Activated T-cell treated with anti-CD3 and anti-CD28 coated beads for 4 hours (primary cell): Measurements from ENCODE around the gene SCAMP5.
A peak's percentile ranks its signal among the peaks of the same experiment; 100 is the strongest.

Experiments used
- DNase-seq: peaks from one replicate; pipeline ENCODE4 v3.0.0-alpha.2; 2020

SCAMP5 gene

DNA sequence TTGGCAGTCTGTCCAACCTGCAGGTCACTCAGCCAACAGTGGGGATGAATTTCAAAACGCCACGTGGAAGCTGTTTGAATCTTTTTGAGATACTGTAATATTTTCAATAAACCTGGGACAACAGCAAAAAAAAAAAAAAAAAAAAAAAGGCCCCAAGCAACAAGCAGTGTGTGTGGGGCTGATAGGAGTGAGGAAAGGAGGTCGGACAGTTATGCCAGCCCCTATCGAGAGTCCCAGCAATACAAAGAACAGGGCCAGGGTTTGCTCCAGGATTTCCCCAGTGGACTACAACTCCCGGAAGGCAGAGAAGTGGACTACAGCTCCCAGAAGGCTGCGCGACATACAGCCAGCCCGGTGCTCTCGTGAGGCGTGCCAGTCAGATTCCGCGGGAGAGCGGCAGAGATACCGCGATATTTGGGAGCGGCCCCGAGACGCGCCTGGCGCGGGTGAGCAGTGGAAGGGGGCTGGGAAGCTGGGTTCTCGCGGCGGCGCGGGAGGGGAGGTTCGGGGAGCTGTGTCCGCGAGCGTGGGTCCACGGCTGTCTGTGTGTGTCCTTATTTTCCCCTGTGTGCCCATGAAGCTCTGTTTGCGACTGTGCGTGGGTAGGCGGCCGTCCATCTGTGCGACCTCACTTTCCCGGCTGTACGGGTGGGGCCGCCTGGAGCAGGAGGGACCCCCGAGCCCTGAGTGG lies 28.0 kb downstream of the SCAMP5 start, which contains the start of gene PPCDC:
TSS of gene PPCDC (plus strand) at position 410 of the 691 bp plus-strand sequence. CDS start 4,729 bp downstream, outside the sequence.
- DNase-seq, result peak; percentile 87

DNA sequence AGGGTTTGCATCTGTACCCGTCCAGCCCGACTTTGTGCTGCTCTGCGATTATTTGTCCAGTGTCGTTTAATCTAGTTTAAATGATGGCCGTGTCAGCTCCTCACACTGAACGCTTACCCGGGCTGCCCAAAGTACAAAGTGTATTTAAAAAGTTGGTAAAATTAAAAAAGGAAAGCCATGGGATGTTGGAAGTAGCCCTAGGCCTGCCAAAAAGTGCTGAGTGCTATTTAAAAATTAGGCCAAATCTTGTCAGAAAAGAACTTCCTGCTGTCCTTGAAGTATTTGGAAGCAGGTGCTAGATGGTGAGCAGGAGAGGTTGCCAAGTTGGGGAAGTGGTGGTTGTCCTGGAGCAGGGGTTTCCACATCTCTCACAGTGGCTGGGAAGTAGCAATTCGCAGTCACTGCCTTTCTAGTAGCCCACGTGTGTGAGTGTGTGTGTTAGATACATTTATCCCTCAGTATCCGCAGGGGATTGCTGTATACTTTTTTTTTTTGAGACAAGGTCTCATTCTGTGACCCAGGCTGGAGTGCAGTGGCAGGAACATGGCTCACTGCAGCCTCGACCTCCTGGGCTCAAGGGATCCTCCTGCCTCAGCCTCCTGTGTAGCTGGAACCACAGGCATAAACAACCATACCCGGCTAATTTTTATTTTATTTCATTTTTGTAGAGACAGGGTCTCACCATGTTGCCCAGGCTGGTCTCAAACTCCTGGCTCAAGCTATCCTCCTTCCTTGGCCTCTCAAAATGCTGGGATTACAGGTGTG lies 28.7 kb downstream of the SCAMP5 start:
- no peak for DNase-seq

GRCh38 chr15:75025107-75025506 lies 29.7 kb downstream of the SCAMP5 start:
- DNase-seq, result no peak

DNA sequence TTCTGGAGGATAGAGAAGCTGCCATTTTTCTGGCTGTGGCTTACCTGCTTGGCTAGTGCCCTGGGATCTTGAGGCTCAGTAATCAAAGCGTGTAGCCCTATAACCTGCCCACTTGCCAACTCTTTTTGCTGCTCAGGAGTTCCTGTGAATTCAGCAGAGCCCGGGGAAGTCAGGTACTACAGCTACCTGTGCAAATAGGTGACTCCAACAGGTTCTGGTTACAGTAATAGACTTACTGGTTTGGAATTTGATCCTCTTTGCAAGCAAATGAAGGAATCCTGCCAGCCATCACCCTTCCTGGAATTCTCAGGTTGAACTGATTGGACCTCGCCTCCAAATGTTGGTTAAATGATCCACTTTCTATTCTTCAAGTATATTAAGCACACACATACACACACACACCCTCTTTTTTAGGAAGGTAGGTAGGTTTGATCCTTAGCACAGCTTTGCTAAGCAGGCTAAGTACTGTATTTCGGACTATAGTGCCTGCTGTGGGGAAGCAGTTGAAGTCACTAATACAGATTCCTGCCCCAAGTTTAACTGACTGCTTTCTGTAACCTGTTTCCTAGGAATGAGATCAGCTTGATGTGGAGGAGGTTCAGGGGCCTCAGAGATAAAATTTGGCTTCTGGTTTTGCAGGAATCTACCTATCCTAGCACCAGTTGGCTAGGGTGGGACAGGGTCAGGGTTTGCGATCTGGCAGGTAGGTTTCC lies 30.3 kb downstream of the SCAMP5 start:
- DNase-seq, result no peak

- DNase-seq, result no peak
These were observed 32.2 kb downstream of the SCAMP5 start for GRCh38 chr15:75027551-75027950.

- DNase-seq, result no peak
These were observed 33.6 kb downstream of the SCAMP5 start for GRCh38 chr15:75028991-75029377.

DNA sequence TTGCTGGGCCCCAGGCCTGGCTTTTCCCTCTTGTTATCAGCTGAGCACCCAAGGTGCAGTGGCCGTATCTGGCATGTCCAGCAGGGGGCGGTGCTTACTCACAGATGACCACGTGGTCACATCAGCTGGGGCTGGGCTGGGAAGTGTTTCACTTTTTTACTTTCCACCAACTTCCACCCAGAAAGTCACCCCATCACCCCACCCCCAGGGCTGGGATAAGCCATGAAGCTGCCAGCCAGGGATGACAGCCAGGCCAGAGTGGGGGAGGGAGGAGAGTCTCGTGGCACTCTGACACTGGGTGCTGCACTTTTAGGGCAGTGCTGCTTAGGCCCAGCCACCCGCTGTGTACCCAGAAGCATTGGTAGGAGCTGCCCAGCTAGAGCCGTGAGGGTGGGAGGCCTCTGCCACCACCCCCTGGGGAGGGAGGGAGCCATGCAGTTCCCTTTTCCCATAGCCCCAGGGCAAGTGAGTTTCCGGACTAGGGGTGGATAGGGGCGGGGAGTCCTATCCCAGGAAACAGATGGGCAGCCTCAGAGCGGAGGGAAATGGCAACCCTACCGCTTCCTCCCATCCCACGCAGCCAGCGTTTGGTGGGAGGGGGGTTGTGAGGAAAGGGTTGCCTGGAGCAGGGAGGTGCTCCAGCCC lies 34.1 kb downstream of the SCAMP5 start:
- DNase-seq, result peak; percentile 90

DNA sequence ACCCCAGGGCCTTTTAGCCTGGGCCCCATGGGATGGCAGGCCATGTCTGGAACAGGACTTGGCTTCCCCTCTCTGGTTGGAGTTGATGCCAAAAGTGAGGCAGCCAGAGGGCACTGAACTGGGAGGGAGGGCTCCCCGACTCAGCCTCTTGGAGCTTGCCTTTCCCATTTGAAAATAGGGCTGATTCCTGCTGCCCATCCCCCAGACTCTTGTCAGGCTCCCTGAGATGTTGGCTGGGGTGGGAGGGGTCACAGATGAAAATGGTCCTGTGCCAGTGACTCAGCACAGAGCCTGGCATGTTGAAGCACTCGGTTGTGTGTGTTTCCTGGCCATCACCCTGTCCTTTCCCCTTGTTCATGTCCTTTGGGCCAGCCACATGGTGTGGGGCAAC lies 34.7 kb downstream of the SCAMP5 start:
- DNase-seq, result no peak

- DNase-seq, result no peak
These were observed 35.1 kb downstream of the SCAMP5 start for GRCh38 chr15:75030424-75030823.

GRCh38 chr15:75031848-75032247 lies 36.5 kb downstream of the SCAMP5 start:
- DNase-seq, result no peak

DNA sequence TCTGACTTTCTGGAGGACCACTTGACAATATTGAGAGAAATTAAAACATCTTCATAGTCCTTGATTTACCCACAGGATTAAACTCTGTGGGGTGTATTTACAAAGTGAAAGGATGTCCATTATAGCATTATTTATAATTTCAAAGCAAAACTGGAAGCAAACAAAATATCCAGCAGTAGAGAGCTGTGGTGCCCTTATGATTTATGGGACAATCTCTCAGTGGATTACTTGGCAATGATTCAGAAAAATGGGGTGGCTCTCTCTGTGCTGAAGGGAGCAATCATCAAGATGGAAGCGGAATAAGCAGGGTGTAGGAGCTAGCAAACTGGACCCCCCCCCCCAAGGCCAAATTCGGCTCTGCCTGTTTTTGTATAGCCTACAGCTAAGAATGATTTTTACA lies 37.0 kb downstream of the SCAMP5 start:
- DNase-seq, result no peak

DNA sequence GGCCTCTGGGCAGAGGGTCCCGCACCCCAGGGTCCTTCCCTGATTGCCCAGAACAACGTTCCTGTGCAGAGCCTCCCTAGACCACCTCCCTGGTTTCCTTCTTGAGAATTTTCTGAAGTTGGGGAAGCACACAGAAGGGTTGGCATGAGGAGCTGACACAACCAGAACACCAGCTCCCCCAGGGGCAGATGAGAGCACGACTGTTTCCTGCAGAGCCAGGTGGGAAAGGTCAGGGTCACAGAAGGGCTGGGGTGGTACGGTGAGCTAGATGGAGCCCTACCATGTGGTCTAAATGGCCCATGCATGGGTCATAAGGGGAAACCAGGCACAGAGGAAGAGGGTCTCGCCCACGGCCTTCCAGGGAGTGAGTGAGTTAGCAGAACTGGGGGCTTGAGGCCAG lies 38.4 kb downstream of the SCAMP5 start:
- DNase-seq, result no peak

DNA sequence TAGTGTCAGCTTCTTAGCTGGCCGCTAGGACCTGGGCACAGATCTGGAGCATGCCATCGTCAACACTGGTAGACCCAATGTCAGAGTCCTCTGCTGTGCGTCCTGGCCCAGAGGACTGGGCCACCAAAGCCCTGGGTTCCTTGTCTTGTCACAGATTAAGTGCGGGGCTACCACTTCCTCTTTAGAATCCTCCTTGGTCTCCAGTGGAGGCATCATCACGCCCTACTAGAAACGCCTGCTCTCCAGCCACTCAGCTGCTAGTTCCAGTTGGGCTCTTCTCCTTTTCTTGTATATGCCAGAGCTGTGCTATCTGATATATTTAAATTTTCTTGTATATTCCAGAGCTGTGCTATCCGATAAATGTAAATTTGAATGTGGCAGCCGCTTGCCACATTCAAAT lies 39.3 kb downstream of the SCAMP5 start:
- no peak for DNase-seq

DNA sequence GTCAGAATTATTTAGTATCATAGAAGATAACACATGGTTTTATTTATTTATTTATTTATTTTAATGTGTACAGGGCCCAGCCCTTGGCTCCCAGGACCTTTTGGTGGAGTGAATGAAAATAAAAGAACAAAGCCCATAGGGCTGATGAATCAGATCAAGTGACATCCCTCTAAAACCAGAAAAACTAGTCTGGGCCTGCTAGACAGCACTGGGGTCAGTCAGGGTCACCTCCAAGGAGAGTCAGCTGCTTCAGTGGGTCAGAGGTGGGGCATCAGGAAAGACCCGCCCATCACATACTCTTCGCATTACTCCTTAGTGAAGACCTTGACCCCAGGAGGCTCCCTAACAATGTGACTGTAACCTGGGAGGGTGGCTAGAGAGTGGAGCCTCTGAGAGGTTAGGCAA lies 40.9 kb downstream of the SCAMP5 start:
- DNase-seq, result no peak

DNA sequence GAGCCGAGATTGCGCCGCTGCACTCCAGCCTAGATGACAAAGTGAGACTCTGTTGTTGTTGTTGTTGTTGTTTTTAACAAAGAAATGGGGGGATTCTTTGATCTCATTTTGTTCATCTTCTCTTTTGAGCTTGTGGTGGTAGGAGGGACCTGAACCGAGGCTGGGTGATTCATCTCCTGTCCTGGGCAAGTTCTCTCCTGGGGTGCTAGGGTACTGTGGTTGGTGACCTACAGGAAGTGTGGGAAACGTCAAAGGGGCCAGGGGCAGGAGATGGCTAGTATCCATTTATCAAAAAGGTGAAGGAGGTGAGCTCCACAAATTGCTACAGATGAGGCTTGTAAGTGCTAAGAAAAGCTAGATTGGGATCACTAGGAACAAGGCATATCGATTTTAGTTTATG lies 42.3 kb downstream of the SCAMP5 start:
- no peak for DNase-seq

- DNase-seq, result no peak
These were observed 42.9 kb downstream of the SCAMP5 start for GRCh38 chr15:75038231-75038630.

DNA sequence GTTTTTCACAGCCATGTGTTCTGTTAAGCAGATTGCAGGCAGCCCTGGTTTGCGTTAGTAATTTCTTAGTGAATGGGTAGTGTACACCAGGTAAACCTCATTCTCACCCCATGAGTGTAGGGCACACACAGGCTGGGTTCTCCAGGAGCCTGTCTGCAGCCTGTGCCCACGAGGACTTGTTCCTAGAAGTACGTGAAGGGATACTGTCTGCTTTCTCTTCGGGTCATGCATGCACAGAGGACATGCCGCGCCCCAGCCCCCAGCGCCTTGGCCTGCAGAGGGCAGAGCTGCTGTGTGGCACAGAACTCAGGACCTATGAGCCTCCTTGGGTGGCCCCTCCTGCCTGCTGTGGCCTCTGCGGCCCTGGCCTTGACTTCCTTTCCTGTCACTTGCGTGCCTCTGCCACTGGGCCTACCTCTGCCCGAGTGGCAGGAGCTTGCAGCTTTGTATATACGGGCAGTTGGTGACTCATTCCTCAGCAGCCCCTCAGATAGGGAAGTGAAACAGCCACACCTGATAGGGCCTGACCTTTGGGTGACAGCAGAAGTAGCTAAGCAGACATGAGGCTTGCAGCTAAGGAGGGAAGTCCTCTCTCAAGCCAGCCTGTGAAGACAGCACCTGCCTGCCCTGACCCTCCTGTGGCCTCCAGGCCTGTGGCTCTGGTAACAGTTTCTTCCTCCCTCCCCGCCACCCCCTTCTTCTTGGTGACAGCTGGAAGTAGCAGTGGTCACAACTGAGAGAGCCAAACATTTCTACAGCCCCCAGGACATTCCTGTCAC lies 47.6 kb downstream of the SCAMP5 start:
- DNase-seq, result no peak

DNA sequence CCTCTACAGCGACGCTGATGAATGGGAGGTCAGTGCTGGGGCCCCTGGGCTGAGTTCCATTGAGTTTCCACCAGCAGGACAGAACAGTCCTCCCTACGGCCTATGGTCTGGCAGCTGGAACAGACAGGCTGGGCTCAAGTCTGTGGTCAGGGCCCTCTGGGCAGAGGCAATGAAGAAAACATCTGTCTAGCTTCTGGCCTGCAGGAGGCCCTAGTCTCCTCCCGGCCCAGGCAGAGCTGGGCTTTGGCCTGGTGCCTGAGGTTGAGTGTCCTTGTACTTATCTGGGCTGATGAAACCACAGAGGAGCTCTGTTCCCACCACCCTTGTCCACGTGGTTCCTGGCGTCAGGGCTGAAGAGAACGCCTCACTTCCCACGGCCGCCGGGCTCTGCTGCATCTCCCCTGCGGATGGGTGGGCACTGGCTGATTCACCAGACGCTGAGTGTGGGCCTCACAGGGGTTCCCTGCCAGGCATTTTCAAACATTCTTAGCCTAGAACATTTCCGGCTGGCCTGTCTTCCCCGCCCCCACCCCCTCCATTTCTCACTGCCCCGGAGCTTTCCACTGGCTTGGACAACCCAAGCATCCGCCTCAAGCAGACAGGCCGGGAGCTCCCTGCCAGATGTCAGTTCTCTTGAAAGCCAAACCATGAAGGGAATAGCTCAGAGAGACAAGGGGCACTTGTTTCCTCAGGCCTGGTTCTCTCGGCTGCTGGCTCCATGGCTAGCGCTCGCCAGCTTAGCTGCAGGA lies 48.3 kb downstream of the SCAMP5 start:
- DNase-seq, result no peak

DNA sequence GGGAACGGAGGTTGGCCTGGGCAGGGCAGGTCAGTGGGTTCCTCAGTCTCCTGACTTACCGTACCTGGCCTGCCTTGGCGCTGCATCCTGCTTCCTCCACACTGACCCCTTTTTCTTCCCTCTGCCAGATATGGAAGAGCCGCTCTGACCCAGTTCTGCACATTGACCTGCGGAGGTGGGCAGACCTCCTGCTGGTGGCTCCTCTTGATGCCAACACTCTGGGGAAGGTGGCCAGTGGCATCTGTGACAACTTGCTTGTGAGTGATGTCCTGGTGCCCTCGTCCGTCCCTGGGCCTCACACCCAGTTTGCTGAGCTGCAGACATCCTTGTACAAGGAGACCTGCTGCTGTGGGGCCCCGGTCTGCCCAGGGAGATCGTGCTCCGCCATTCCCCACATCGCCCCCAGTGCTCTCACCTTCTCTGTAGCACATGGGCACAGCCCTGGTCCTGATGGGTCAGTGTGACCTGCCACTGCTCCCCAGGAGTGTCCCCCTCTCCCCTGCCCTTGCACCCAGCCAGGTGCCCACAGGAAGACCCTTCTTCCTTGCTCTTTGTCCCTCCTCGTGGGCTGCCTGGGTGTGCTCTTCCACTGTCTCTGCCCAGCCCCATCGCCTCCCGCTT lies 49.0 kb downstream of the SCAMP5 start:
- no peak for DNase-seq

DNA sequence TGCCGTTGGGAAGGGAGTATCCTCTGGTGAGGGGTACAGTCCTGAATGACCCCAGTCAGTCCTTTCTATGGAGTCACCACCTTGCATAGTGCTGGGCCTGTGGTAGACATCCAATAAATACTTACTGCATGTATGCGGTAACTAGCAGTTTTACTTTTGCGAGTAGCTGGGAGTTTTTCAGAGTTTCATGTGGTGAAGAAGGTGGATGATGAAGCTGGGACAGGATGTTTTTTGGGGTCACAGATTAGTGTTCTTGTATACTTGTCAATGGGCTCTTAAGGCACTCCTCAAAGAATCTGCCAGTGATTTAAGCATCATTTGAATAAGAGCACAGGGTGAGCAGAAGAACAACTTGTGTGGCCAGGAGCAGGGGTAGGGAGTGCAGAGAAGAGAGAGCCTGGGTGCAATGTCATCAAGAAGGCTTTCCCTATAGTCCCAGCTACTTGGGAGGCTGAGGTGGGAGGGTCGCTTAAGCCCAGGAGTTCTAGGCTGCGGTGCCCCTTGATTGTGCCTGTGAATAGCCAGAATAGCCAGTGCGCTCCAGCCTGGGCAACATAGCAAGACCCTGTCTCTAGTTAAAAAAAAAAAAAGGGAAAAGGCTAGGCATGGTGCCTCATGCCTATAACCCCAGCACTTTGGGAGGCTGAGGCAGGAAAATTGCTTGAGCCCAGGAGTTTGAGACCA lies 50.1 kb downstream of the SCAMP5 start:
- no peak for DNase-seq

DNA sequence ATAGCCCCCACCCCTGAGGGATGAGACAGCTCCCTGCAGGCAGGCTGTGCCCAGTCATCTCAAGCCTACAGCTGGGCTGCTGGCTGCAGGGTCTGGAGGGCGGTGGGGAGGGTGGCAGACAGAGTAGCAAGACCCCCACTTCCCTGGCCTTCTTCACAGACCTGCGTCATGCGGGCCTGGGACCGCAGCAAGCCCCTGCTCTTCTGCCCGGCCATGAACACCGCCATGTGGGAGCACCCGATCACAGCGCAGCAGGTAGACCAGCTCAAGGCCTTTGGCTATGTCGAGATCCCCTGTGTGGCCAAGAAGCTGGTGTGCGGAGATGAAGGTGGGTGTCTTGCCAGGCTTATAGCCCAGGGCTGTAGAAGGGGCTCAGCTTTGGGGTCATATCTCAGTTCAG lies 53.0 kb downstream of the SCAMP5 start:
- DNase-seq, result no peak
